SK-N-SH (cell line): ENCODE measurements around the gene PDIA6.

Experiments
- CTCF ChIP-seq: fragments of 200-600 bp; sonication (generic); IDR thresholded peaks from 2 replicates; pipeline ENCODE4 v1.6.1; 2017; ENCODE audit warnings: antibody characterized with exemption, mild to moderate bottlenecking, moderate library complexity
- GABPA ChIP-seq: IDR thresholded peaks from 2 replicates; pipeline ENCODE4 v1.4.0; 2012; ENCODE audit warnings: low read depth, mild to moderate bottlenecking
- GATA2 ChIP-seq: sonication (generic); formaldehyde crosslinking; IDR thresholded peaks from 2 replicates; pipeline ENCODE4 v1.5.0; 2020; ENCODE audit warnings: mild to moderate bottlenecking, missing genetic modification reagents
- IRF3 ChIP-seq: fragments of 150-350 bp; IDR thresholded peaks from 2 replicates; pipeline ENCODE4 v1.6.1; 2016; ENCODE audit warnings: mild to moderate bottlenecking, low read depth, low read length
- MEF2A ChIP-seq: IDR thresholded peaks from 2 replicates; pipeline ENCODE4 v1.4.0; 2012; ENCODE audit warnings: low read depth, borderline replicate concordance
- MXI1 ChIP-seq: IDR thresholded peaks from 2 replicates; pipeline ENCODE4 v1.6.1; 2012; ENCODE audit warnings: mild to moderate bottlenecking, low read depth, low read length, improper control_type of control experiment
- NRF1 ChIP-seq: IDR thresholded peaks from 2 replicates; pipeline ENCODE4 v1.6.1; 2012; ENCODE audit warnings: low read depth, mild to moderate bottlenecking, low read length
- POLR2AphosphoS5 ChIP-seq: IDR thresholded peaks from 2 replicates; pipeline ENCODE4 v1.6.1; 2012; ENCODE audit warnings: low read depth, low read length
- RAD21 ChIP-seq: IDR thresholded peaks from 2 replicates; pipeline ENCODE4 v1.6.1; 2012; ENCODE audit warnings: mild to moderate bottlenecking, low read length
- RFX5 ChIP-seq: IDR thresholded peaks from 2 replicates; pipeline ENCODE4 v1.6.1; 2012; ENCODE audit warnings: mild to moderate bottlenecking, improper control_type of control experiment, low read length
- TAF1 ChIP-seq: IDR thresholded peaks from 2 replicates; pipeline ENCODE4 v1.6.1; 2012; ENCODE audit warnings: low read depth, mild to moderate bottlenecking, low read length, moderate library complexity, borderline replicate concordance

DNA sequence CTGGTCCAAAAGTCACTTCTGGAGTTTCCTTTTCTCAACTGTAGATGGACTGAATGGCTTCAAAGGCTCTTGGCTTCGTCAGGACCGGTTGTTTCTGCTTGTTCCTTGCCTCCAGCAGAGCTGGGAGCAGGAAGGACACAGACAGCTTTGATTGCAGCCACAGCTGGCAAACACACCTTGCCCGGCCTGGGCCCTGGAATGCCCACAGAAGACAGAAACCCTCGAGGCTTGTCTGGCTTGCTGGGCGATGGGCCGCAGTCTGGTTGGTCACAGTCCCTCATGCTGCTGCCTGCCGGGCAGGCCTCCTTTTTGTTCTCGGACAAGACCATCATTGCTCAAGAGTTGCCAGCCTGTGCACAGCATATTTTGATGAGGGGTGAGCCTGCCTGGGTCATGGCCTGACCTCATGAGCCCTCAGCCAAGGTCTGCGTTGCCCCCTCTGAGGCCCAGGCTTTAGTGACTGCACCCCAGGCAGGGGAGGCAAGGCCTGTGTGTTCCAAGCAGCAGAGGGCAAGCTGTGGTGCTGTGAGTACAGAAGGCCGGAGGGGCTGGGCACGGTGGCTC lies 53.4 kb downstream of the PDIA6 start:
- no peak for TF ChIP-seq CTCF
- no peak for TF ChIP-seq MXI1
- no peak for TF ChIP-seq GABPA
- TF ChIP-seq GATA2, result no peak
- no peak for TF ChIP-seq TAF1
- no peak for TF ChIP-seq RFX5
- TF ChIP-seq POLR2AphosphoS5, result no peak
- no peak for TF ChIP-seq RAD21
- TF ChIP-seq IRF3, result no peak
- TF ChIP-seq MEF2A, result no peak
- no peak for TF ChIP-seq NRF1
